ENCODE measurements around the gene SLC4A4.

- no peak for TF ChIP-seq CTCF (IDR thresholded peaks at IDR 0.05)
- no peak for TF ChIP-seq POLR2A (IDR thresholded peaks at IDR 0.05)
- TF ChIP-seq EP300 (IDR thresholded peaks at IDR 0.05): no peak
Observed at GRCh38 chr4:71355971-71356370, 17.2 kb downstream of the SLC4A4 start.
